G401.6 (cell line): ENCODE results near the gene USPL1.

Source experiments
- FAIRE-seq: peaks from 2 replicates; lab custom pipeline; 2012; peaks lifted over from hg19 to GRCh38; lab: Jason Lieb, UNC

USPL1 gene

DNA sequence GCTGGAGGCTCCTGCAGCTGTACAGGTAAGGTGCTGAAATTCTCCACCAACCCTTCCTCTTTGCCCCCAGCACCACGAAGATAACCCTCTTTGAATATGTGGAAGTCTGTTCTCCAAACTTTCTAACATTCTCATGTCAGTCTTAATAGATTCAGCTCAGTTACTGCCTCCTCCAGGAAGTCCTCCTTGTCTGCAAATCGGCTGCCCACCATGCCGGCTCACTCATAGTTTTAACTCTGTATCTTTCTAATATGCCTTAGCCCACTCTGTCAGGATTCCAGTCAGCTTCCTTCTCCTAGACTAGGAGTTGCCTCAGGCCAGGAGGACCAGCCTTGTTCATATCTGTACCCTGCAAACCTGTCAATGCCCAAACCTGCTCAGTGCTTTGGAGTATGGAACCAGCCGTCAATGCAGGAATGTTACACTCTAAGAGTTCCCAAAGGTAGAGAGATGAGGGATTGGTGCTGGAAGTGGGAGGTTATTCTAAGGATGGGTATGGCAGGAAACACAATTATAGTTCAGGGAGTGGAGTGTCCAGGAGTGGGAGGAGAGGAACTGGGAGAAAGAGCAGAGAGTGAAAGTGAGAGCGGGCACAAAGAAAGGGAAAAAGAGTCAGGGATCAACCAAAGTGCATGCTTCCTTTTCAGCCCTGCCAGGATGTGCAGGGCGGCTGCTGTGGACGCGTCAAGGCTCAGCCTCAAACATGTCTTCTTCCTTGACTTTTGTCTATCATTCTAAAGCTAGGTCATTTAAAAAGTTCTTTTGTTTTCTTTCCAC is 79.6 kb downstream of the USPL1 start:
- no peak for FAIRE-seq

- no peak for FAIRE-seq
These were observed 80.3 kb downstream of the USPL1 start for GRCh38 chr13:30697996-30698401.

DNA sequence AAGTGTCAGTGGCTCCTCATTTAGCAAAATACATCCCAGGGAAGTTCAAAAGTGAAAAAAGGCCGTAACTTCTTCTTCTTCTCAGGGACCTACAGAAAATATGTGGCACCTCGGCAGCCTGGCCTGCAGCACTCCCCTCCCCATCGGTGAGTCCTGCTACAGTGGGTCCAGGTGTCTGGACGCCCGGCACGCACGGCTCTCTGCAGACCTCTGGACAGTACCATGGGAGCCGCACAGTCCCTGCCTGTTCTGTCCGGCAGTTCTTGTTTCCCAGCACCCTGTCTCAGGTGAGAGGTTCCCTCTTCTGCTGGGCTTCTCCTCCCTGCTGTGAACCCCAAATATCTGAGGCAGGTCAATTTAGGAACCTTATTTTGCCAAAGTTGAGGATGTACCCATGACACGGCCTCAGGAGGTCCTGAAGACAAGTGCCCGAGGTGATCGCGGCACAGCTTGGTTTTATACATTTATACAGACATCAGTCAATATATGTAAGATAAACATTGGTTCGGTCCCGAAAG is 80.8 kb downstream of the USPL1 start:
- no peak for FAIRE-seq

- FAIRE-seq: no peak
These were observed 82.6 kb downstream of the USPL1 start for GRCh38 chr13:30700364-30700763.

DNA sequence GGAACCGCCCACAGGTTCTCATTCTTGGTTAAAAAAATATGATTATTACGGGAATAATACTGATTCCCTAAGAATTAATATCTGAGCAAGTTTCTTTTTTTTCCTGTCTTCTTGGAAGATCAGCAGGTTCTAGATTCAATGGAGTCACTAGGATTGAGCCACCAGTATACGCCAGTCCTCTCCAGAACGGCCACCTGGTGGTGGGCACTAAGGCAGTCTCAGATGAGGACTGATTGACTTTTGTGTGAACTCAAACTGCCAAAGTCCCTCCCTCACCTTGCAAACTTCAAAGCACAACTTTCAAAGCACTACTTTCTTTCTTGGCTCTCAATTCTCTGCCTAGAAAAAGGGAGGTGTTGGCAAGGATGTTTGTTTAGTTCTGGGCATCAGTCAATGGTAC is 84.3 kb downstream of the USPL1 start:
- FAIRE-seq: no peak

DNA sequence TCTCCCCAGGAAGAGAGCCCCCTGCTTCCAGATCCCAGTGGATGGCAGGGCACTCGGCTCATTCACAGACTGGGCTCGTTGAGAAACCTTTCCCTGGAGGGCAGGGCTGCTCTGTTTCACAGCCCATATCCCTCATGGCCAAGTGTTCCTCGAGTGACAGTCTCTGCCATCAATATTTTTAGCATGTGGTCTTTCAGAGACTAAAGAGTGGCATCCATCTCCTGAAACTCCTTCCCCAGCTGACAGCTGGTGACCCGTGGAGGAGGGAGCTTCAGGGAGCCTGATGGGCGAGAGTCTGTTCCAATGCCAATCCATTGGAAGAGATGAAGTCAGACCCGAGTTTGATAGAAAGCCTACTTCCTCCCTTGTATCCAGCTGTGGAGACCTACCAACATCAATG is 86.9 kb downstream of the USPL1 start:
- FAIRE-seq: no peak

GRCh38 chr13:30705680-30706079 is 88.0 kb downstream of the USPL1 start:
- no peak for FAIRE-seq

DNA sequence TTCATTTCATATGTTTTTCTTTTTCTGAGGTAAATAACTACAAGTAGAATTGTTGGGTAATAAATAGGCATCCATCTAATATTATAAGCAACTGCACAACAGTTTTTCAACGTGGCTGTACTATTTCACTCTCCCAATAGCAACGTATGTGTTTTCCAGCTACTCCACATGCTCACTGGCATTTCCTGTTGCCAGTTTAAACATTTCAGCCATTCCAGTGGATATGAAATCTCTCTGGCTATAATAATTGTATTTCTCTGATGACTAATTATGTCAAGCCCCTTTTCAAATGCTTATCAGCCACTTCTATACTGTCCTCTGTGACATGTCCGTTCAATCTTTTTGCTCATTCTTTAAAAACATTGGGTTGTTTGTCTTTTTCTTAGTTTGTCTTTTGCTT is 90.8 kb downstream of the USPL1 start:
- FAIRE-seq: no peak
